Epithelial cell of esophagus (primary cell): ENCODE measurements around the gene DHPS.

Source experiments
- DNase-seq: peaks from one replicate; pipeline ENCODE4 v3.0.0; 2010; ENCODE audit warnings: low read depth
- H3K4me3 ChIP-seq: 2 replicates; pipeline ENCODE4 v1.5.1; 2011; ENCODE audit warnings: mild to moderate bottlenecking, low read length, control low read depth
- CTCF ChIP-seq: IDR thresholded peaks from 2 replicates; pipeline ENCODE4 v1.5.1; 2011; ENCODE audit warnings: low read depth, mild to moderate bottlenecking, low read length, control low read depth, inconsistent platforms; ENCODE audit not compliant: insufficient read depth; ENCODE audit errors: missing control alignments

Gene DHPS

GRCh38 chr19:12665671-12666264, 15.9 kb downstream of the DHPS start:
- DNase-seq, result no peak
- no peak for TF ChIP-seq CTCF
- peak overlapping the region; percentile 88 for H3K4me3 ChIP-seq

GRCh38 chr19:12665281-12665573, 16.5 kb downstream of the DHPS start:
- no peak for DNase-seq
- no peak overlapping the region for H3K4me3 ChIP-seq
- TF ChIP-seq CTCF, result no peak

- no peak for TF ChIP-seq CTCF
- no peak for DNase-seq
- H3K4me3 ChIP-seq, result no peak overlapping the region
Measured at GRCh38 chr19:12664406-12665280, 17.0 kb downstream of the DHPS start.

- no peak for TF ChIP-seq CTCF
- DNase-seq, result no peak
- H3K4me3 ChIP-seq, result no peak overlapping the region
Measured at GRCh38 chr19:12660980-12661379, 20.7 kb downstream of the DHPS start.

GRCh38 chr19:12657966-12658365, 23.7 kb downstream of the DHPS start:
- no peak overlapping the region for H3K4me3 ChIP-seq
- DNase-seq, result no peak
- no peak for TF ChIP-seq CTCF

GRCh38 chr19:12656899-12657571, 24.6 kb downstream of the DHPS start:
- H3K4me3 ChIP-seq, result no peak overlapping the region
- no peak for DNase-seq
- no peak for TF ChIP-seq CTCF

GRCh38 chr19:12655546-12655945, 26.1 kb downstream of the DHPS start:
- TF ChIP-seq CTCF, result no peak
- no peak for DNase-seq
- H3K4me3 ChIP-seq, result no peak overlapping the region
